Measurements from ENCODE around the gene COL5A1.

Gene COL5A1

GRCh38 chr9:134867917-134868750, 226.5 kb downstream of the COL5A1 start:
- no peak for DNase-seq

GRCh38 chr9:134868751-134869553, 227.3 kb downstream of the COL5A1 start:
- DNase-seq: no peak

- DNase-seq: no peak
Observed at GRCh38 chr9:134869554-134870300, 228.1 kb downstream of the COL5A1 start.

GRCh38 chr9:134870301-134870694, 228.7 kb downstream of the COL5A1 start:
- DNase-seq: no peak

DNA sequence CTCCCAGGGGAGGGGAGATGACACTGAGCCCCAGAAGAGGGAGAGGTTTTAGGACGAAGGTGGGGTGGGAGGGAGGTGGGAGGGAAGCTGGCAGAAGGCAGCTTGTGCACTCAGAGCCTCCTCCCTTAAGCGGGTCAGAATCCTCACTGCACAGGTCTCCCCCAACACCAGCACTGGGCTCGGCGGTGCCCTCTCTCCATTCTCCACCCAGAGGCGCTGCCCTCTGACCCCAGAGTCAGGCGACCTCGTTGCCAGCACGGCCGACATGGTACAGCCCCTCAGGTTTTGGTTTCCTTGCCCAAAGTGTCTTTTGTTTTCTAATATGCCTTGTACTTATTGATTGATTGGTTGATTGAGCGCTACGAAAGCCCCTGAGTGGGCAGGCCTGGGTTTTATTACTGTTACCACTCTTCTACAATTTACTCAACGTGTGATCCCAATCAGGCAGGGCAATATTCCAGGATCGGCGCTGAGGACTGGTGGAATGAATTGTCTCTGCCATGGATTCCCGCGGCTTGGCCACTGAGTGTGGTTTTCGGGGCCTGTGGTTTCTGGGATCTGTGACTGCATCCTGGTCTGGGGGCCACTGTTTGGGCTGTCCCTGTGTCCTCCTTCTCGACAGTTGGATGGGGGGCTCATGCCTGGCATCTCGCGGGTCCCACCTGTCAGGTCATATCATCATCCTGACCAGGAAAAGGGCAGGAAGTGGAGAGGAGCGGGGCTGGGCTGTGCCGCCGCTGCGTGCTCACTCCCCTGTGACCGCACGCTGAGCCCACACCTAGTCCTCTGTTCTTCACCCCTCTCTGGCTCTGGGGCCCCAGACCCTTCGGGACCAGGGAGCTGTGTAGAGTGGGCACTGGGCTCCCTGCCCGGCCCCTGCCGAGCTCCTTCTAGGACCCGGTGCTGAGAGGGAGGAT, 229.4 kb downstream of the COL5A1 start:
- no peak for DNase-seq

GRCh38 chr9:134871697-134872340, 230.2 kb downstream of the COL5A1 start:
- DNase-seq: no peak

DNA sequence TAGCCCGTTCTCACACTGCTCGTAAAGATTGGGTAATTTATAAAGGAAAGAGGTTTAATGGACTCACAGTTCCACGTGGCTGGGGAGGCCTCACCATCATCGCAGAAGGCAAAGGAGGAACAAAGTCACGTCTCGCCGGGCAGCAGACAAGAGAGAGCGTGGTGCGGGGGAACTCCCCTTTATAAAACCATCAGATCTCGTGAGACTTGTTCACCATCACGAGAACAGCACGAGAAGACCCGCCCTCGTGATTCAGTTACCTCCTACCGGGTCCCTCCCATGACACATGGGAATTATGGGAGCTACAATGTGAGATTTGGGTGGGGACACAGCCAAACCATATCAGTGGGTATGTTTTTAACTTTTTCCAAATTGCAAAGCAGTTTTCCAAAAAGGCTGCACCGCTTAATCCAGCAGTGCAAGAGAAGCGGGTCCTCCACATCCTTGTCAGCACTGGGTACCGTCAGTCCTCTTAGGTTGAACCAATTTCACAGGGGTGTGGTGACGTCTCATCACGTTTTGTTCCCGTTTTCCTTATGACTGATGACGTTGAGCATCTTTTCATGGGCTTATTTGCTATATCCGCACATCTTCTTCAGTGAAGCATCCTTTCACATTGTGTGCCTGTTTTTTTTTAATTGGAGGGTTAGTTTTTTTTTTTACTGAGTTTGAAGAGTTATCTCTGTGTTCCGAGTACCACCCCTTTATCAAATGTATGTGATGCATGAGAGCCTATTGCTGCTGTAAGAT, 231.1 kb downstream of the COL5A1 start:
- no peak for DNase-seq

DNA sequence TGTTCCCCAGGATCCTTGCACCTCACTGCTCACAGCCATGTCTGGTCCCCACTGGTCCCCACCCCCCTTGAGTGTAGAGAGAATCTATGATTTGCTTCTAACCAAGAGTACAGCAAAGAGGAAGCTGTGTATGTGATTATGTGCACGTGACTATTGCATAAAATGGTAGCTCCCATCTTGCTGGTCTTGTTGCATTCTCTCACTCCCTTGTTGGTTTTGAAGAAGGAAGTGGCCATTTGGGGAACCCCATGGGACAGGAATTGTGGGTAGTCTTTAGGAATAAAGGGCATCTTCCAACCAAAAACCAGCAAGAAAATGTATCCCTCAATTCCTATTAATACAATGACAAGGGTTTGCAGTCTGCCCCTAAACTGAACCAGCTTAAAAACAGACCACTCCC, 233.8 kb downstream of the COL5A1 start:
- no peak for DNase-seq

DNA sequence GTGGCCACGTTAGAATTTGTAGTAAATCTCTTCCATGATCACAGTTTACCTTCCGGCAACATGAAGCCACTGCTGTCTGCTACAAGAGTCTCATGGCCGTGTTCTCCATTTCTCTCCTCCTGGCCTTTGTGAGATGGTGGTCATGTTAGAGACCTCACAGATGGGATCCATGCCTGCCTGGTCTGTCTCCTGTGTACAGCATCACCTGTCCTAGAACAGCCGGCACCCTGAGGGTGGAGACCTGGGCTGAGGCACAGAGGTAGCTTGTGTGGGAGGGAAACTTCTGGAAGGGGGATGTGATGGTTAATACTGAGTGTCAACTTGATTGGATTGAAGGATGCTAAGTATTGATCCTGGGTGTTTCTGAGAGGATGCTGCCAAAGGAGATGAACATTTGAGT, 235.9 kb downstream of the COL5A1 start:
- no peak for DNase-seq

GRCh38 chr9:134879664-134880483, 238.3 kb downstream of the COL5A1 start:
- no peak for DNase-seq

DNA sequence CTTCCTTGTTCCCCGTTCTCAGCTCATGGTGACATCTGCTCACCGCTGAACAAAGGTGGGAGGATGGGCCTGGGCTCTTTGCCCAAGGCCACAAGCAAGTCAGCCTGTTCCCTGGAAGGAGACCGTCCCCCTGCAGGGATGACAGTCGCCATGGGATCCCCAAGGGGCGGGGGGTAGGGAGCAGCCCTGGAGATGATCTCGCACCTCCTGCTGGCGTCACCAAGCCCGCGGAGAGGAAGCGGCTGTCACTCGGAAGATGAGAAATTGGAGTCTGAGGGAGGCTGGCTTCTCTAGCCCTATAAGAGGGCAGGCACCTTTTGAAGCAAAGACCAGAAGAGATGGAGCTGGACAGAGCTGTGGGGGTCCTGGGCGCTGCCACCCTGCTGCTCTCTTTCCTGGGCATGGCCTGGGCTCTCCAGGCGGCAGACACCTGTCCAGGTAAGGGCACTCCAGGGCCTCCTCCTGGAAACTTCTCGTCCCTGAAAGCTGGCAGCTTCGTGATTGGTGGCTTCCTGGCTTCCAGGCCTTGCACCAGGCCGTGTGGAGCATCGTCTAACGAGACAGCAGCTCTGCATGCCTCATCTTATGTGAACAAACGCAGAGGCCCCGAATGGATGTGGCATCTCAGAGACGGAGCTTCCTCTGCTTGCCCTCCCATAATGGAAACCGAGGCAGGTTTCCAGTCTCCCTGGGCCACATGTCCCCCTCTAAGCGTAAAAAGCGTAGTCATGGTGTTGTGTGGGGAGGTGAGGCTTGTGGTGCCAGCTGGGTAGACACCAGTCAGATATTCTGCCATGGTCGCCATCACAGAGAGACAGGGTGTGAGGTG, 239.1 kb downstream of the COL5A1 start, which contains the start of gene FCN2:
Gene FCN2 (plus strand): TSS at position 327 of the 829 bp plus-strand sequence. CDS start 12 bp downstream, at position 339.
- DNase-seq: no peak

- no peak for DNase-seq
Observed at GRCh38 chr9:134881313-134881670, 239.7 kb downstream of the COL5A1 start.

GRCh38 chr9:134882204-134882785, 240.7 kb downstream of the COL5A1 start:
- no peak for DNase-seq

GRCh38 chr9:134883040-134883782, 241.6 kb downstream of the COL5A1 start:
- DNase-seq: no peak

DNA sequence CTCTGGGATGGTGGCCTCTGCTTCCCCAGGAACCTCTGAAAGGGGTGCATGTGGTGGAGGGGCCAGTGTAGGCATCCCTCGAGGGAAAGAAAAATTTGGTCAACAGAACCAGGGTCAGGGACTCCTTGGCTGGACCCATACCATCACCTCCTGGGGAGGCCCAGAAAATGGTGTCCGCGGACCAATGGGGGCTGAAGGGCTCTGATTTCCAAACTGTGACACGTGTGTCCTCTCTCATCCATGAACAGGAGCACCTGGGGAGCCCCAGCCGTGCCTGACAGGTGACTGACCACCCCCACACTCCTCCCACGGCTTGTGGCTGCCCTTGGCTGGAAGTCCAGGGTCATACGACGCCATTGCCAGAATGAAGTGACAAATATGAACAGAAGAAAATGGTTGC, 242.9 kb downstream of the COL5A1 start:
- DNase-seq: no peak

GRCh38 chr9:134885001-134885678, 243.5 kb downstream of the COL5A1 start:
- DNase-seq: no peak

DNA sequence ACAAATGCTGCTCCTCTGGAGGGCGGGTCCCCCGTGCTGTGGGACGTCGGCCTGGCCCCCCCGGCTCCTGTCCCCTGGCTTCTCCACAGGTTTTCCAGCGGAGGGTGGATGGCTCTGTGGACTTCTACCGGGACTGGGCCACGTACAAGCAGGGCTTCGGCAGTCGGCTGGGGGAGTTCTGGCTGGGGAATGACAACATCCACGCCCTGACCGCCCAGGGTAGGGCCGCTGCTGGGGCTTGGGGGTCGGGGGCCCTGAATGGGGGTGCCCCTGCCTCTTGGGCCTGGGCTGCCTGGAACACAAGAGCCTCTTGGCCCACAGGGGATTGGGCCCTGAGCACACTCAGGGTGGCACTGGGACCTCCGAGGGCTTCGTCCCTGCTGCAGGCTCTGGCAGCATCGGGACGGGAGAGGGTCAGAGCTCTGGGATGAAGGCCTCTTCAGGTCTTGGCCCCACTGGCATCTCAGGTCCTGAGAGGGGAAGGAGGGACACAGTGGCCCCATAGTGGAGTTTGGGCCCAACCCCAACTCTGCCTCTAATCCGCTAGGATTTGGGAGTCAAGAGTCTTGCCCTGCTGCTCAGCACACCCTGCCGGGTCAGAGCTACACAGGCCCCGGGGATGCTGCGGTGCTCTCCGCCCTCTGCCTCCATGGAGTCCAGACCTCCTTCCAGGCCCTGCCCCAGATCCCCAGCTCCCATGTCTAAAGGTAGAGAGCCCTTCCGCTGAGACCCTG, 244.2 kb downstream of the COL5A1 start:
- no peak for DNase-seq
